ENCODE results near the gene IFNL4.
"Not testable (repeated sequence)": the region's sequence is repeated elsewhere in the genome, so short reads cannot be mapped to it uniquely, and the experiment has no call there.

IFNL4 gene

DNA sequence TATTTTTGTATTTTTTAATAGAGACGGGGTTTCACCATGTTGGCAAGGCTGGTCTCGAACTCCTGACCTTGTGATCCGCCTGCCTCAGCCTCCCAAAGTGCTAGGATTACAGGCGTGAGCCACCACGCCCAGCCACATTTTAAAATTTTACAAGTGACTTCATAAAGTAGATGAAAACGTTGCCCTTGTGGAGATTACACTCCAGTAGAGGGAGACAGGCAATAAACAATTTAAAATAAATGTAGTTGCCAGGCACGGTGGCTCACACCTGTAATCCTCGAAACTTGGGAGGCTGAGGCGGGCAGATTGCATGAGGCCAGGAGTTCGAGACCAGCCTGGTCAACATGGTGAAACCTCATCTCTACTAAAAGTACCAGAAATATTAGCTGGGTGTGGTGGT lies 29.5 kb downstream of the IFNL4 start:
- DNase-seq: peak; percentile 20

DNA sequence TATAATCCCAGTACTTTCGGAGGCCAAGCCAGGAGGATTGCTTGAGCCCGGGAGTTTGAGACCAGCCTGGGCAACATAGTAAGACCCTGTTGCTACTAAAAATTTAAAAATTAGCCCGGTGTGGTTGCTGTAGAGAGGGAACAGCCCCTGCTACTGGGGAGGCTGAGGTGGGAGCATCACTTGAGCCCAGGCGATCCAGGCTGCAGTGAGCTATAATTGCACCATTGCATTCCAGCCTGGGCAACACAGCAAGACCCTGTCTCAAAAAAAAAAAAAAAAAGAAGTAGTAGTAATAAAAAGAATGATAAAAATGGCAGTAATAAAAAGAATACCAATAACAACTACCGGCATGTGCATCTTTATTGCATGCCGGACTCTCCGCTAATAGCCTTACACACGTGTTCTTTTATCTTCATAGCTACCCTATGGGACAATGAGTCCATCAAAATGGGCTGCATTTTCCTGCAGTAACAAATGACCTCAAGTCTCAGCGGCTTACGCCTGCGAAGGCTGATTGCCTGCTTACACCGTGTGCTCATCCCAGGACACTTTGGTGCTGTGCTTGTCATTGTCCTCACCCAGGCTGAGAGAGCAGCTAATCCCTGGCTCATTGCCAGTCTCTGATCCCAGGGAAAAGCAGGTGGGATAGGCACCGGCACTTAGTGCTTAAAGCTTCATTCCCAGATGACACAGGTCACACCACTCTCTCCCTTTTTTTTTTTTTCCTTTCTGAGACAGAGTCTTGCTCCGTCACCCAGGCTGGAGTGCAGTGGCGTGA lies 30.2 kb downstream of the IFNL4 start:
- no peak for DNase-seq

DNA sequence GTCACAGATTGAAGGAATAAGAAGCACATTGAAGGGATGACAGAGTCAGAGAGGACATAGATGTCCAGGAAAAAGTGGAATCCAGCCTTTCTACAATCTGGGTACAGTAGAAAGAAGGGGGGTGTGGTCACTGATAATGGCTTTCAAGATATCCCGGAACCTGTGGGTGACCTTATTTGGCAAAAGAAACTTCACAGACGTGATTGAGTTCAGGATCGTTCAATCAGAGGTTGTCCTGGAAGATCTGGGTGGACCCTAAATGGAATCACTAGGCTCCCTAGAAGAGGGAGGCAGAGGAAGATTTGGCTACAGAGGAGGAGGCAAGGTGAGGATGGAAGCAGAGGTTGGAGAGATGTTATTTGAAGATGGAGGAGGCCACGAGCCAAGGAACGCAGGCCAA lies 31.6 kb downstream of the IFNL4 start:
- no peak for DNase-seq

DNA sequence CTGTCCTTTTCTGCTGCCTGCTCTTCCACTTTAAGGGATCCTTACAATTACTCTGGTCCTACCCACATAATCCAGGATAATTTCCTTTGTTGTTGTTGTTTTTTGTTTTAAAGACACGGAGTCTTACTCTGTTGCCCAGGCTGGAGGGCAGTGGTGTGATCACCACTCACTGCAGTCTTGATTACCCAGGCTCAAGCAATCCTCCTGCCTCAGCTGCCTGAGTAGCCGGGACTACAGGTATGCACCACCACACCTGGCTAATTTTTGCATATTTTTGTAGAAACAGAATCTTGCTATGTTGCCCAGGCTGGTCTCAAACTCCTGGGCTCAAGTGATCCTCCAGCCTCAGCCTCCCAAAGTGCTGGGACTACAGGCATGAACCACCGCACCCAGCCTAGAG lies 33.3 kb downstream of the IFNL4 start:
- not testable (repeated sequence) for DNase-seq

DNA sequence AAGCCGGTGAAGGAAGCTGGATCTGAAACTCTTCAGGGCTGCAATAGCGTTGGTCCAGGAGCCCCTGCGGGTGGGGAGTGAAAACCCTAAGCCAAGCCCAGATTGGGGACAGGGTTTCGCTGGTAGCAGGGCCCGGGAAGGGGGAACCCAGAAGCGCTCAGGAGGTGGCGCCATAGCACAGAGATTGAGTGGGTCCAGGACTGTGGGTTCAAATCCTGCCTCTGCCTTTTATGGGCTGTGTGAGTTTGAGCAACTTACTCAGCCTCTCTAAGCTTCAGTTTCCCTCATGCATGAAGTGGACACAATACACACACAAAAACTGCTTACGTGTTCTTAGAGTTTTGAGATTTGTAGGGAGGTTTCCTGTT lies 36.3 kb downstream of the IFNL4 start:
- peak; percentile 78 for DNase-seq

DNA sequence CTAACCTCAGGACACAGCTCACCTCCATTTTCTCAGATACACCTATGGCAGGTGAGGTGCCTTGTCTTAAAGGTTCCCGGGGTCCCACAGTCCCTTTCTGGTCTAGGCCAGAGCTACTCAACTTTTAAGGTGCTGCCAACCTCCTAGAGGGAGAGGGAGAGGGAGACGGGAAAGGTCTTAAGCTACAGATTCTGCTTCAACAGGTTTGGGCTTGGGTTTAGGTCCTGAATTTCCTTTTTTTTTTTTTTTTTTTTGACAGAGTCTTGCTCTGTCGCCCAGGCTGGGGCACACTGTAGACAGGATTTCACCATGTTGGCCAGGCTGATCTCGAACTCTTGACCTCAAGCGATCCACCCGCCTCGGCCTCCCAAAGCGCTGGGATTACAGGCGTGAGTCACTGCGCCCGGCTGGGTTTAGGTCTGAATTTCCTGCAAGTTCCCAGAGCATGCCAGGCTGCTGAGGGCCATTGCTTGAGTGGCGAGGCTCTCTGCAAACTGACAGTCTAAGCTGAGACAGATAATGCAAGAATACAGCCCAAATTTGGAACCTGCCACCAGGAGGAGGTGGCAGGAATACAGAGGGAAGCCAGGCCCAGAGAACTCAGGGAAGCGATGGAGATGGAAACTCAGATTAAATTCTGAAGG lies 36.8 kb downstream of the IFNL4 start:
- no peak for DNase-seq

DNA sequence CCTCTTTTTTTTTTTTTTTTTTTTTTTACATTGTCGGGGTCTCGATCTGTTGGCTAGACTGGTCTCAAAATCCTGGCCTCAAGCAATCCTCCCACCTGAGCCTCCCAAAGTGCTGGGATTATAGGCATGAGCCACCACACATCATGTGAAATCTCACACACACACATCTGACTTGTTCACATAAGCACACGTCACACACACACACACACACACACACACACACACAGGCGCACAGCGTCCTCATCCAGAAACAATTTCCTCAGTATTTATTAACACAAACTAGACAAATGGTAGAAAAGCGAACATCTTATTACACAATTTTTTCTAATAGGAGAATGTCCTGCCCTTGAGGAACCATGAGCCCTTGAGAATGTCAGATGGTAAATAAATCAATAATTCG lies 39.5 kb downstream of the IFNL4 start:
- no peak for DNase-seq

DNA sequence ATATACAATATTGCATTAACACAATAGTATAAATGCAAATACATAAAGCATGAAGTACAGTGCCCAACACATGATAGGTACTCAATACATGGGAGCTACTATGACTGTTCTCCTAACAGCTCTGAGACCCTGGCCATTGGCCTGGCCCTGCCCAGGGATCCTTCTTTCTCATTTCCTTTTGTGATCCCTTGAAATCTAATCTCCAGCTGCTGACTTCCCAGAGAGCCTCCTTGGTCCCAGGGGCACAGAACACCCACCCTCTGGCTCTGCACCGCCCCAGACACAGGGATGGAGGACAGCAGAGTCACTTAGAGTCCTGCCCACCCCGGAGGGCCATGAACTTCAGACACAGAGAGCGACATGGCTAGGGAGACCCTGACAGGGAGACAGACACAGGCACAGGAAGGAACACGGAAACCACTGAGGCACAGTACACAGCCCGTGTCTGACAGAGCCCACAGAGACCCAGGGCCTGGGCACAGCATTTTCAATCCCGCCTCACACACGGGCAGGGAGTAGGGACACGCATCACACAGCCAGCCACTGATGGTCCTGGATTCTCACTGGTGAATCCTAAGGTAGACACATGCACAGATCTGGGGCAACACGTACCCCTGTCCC lies 40.4 kb downstream of the IFNL4 start:
- no peak for DNase-seq

DNA sequence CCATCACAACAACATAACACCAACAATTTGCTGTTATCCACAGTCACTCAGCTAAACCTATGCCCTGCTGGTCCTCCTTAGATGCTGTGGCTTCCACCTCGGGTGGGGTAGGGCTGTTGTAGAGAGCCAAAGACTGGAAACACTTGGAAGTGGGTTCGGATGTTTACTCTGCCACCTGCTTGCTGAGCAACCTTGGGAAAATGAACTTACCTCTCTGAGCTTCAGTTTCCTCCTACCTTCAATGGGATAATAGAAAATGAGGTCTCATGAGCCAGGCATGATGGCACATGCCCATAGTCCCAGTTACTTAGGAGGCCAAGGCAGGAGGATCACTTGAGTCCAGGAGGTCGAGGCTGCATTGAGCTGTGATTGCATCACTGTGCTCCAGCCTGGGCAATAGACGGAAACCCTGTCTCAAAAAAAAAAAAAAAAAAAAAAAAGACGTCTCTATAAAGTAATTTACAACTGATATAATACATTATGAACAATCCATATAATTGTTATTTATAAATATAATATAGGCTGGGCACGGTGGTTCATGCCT lies 41.3 kb downstream of the IFNL4 start:
- DNase-seq: no peak

DNA sequence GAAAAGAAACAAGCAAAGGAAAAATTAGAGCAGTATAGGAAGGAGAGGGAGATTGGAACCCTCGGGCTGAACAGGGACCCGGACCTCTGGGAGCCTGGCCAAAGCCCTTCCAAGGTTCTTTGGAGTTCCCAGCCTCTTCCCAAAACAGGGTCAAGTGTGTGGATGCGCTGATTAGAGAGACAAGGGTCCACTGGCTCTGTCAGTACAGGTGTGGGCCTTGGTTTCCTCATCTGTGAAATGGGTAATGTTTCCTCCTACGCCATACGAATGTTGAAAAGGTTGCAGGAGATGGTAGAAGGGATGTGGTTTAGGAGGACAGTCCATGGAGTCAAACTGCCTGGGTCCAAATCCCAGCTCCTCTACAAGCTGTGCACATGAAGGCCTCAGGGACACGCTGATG lies 42.5 kb downstream of the IFNL4 start:
- no peak for DNase-seq

DNA sequence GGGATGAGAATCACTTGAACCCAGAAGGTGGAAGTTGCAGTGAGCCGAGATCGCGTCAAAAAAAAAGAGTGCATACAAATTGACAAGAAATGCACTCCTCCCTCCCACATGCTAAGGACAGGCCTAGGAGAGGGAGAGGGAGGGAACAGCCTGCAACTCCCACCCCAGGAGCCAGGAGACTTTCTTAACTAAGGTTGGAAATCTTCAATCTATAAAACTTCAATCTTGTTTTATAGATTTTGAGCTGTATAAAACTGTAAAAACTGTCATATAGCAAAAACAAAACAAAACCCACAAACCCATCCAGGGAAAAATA lies 43.2 kb downstream of the IFNL4 start:
- DNase-seq: peak; percentile 50

DNA sequence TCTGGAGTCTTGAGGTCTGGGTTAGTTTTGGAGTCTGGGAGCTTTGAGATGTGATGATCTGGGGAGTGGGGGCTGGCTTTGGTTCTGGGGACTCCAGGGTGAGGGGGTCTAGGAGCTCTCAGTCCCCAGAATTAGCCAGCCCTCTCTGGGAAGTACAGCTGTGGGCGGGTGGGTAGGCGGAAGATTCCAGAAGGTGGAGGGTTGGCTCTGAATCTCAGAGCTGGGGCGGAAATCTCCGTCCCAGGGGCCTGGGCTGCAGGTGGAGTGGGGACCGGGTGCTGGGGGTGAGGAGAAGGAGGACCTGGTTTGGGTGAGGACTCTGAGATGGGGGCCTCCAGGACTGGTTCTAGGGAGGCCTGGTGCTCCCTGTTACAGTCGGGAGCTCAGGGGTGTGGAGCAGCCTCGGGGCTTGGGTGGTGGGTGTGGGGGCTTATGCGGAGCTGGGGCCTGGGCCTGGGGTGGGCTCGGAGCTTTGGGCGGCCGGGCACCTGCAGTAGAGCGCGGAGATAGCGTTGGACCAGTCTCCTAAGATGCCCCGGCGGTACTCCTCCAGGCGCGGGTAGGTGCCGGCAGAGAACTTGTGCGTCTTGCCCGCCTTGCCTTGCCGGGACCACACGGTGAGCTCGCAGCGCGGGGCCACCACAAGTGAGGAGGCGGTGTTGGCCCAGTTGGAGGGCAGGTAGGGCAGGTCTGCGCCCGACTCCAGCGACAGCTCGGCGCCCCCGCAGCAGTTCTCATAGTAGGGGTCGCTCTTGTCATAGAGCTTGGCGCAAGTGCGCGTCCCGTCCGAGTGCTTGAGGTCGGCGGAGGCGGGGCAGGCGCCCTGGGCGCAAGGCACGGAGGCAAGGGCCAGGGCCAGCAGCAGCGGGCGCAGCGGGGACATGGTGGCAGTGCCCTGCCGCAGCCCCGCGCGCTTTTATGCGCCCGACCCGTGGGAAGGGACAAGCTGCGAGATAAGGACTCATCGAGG lies 45.0 kb downstream of the IFNL4 start, which contains the start of gene SYCN:
TSS of gene SYCN (minus strand) at position 892 of the 970 bp plus-strand sequence. CDS start at position 883, 9 bp downstream.
- DNase-seq: no peak

DNA sequence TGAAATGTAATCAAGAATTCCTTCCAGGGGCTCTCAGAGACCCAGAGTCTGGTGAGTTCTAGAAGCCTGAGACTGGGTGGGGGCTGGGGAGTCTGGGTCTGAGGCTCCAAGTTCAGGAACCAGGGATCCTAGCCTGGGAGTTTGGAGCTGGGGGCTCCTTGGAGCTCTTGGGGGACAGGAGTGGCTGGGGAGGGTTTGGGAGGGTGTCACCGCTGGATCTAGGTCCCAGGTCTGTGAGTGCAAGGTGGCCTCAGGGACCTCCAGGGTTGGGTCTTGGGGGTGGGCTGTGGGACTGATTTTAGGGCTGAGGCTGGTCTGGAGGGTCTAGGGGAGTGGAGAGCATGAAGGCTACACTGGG lies 45.7 kb downstream of the IFNL4 start:
- DNase-seq: no peak

DNA sequence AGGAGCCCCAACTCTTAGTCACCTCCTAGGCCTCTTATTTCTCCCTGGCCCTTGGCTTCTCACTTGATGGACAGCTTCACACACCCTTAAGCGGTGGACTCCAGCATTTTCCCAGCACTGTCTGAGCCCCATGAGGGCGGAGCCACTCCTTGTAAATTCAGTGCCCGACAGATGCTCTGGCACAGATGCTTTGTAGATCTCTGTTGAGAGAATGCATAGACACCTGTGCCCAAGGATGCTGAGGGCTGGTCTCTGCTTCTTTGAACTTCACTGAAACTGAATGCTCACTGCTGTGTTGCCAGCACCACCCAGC lies 47.9 kb downstream of the IFNL4 start:
- no peak for DNase-seq

DNA sequence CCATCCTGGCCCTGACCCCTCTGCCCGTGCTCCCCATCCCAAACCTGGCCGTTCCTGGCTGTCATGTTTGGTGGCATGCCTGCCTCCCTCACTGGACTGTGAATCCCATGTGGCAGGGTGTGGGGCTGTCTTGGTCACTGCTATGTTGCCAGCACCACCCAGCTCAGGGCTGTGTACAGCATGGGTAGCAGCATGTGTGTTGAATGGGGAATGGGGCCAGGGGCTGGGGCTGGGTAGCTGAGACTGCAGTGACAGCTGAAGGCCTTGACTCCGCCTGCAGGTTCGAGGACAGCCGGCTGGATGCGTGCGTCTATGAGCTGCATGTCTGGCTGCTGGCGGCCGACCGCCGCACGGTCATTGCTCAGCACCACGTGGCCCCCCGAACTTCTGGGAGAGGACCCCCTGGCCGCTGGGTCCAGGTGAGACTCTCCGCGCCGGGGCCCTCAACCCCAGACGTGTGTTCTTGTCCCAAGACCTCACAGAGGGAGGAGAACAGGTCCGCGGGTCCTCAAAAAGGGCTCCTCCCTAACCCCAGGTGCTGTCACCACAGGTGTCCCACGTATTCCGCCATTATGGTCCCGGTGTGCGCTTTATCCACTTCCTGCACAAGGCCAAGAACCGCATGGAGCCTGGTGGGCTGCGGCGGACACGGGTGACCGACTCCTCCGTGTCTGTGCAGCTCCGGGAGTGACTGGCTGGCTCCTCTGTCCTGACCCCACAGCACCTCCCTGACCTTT lies 48.4 kb downstream of the IFNL4 start:
- DNase-seq: no peak

DNA sequence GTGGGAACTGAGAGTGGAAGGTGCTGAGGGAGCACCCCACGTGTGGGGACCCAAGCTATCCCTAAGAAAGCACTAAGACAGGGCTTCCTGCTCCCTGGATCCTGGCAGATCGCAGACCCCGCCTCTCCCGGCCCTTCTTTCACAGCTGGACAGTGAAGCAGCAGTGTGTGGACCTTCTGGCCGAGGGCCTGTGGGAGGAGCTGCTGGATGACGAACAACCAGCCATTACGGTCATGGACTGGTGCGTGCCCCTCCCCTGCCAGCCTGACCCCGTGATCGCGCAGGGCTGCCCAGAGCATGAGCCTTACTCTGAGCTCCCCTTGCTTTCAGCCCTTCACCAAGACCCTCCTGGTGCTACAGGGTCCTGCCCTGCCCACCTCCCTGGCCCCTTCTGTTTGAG lies 49.6 kb downstream of the IFNL4 start:
- peak; percentile 51 for DNase-seq

DNA sequence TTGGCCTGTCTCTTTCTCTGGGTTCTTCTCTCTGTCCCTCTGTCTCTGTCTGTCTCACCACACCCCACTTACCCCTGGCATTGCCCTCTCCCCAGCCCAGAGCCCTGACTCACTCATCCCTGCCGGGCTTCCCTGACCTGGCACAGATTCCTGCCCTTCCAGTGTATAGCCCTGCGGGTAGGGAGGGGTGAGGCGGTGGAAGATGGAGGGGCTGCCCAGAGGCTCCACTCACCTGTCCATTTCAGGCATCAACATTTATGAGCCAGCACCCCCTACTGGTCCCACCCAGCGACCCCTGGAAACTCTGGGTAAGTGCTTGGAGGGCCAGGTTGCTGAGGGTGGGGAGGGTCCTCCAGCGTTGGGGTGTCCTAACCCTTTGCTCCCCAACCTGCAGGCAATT lies 50.8 kb downstream of the IFNL4 start:
- DNase-seq: no peak

DNA sequence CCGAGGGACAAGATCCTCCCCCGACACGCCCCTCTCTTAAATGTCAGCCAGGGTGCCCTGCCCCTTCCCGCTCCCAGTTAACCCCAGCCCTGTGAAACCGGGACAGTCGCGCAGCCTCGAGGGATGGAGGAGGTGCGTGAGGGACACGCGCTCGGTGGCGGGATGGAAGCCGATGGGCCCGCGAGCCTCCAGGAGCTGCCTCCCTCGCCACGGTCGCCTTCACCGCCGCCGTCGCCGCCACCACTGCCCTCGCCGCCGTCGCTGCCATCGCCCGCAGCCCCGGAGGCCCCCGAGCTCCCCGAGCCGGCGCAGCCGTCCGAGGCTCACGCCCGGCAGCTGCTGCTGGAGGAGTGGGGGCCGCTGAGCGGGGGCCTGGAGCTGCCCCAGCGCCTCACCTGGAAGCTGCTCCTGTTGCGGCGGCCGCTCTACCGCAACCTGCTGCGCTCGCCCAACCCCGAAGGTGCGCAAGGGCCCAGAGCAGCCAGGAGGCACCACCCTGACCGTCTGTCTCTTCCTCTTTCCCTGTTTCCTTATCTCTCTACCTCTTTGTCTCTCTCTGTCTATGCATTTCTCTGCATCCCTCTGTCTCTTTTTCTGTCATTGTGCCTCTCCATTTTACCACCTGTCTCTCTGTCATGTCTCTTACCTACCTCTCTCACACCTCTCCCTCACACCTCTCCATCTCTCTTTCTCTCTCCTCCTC lies 51.6 kb downstream of the IFNL4 start, which contains the start of gene NCCRP1:
TSS of gene NCCRP1 (plus strand) at position 105 of the 703 bp plus-strand sequence. CDS start at position 124, 19 bp downstream.
- no peak for DNase-seq

DNA sequence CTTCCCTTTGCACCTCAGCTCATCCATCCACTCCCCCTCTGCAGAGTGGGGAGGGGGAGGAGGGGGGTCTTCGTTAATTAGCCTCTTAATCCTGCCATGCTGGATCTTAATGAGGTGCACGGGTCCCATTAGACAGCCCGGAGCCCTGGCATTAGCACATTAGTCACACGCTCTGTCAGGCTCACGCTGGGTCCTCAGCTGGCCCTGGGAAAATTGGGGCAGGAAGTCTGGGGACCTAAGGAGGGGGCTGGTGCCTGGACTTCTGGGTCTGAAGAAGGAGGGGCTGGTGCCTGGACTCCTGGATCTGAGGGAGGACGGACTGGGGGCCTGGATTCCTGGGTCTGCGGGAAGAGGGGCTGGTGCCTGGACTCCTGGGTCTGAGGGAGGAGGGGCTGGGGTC lies 52.3 kb downstream of the IFNL4 start:
- DNase-seq: no peak

Measured in OCI-M1 (cell line).